SKM-1 treated with dmso at 0.1 percent for 144 hours (cell line): Measurements from ENCODE around the gene PREX1.

Experiments used
- DNase-seq: peaks from one replicate; lab custom pipeline; 2025; ENCODE audit not compliant: unreplicated experiment; lab: John Stamatoyannopoulos, UW

The PREX1 gene

GRCh38 chr20:48722737-48723191 is 105.0 kb downstream of the PREX1 start:
- DNase-seq = no peak

GRCh38 chr20:48722002-48722731 is 105.6 kb downstream of the PREX1 start:
- peak; percentile 90 for DNase-seq

GRCh38 chr20:48721324-48722001 is 106.3 kb downstream of the PREX1 start:
- no peak for DNase-seq

- no peak for DNase-seq
Observed at GRCh38 chr20:48720256-48720985, 107.4 kb downstream of the PREX1 start.

GRCh38 chr20:48719598-48720255 is 108.1 kb downstream of the PREX1 start:
- DNase-seq = no peak

- DNase-seq = no peak
Observed at GRCh38 chr20:48718786-48719578, 108.8 kb downstream of the PREX1 start.

- no peak for DNase-seq
Observed at GRCh38 chr20:48717680-48718223, 110.0 kb downstream of the PREX1 start.

GRCh38 chr20:48717095-48717672 is 110.6 kb downstream of the PREX1 start:
- DNase-seq = no peak

- DNase-seq = no peak
Observed at GRCh38 chr20:48716541-48716940, 111.3 kb downstream of the PREX1 start.

- no peak for DNase-seq
Observed at GRCh38 chr20:48716086-48716485, 111.7 kb downstream of the PREX1 start.

- DNase-seq = no peak
Observed at GRCh38 chr20:48714764-48715163, 113.0 kb downstream of the PREX1 start.

- no peak for DNase-seq
Observed at GRCh38 chr20:48711696-48712464, 115.9 kb downstream of the PREX1 start.

- DNase-seq = no peak
Observed at GRCh38 chr20:48711044-48711428, 116.8 kb downstream of the PREX1 start.

GRCh38 chr20:48710341-48711043 is 117.3 kb downstream of the PREX1 start:
- no peak for DNase-seq

GRCh38 chr20:48709744-48710143 is 118.1 kb downstream of the PREX1 start:
- no peak for DNase-seq

GRCh38 chr20:48709058-48709691 is 118.6 kb downstream of the PREX1 start:
- no peak for DNase-seq

- DNase-seq = no peak
Observed at GRCh38 chr20:48708630-48709029, 119.2 kb downstream of the PREX1 start.

GRCh38 chr20:48708116-48708515 is 119.7 kb downstream of the PREX1 start:
- no peak for DNase-seq
